ENCODE measurements around the gene SLU7. TPM values are rescaled to one million over a fixed set of nuclear protein-coding genes. Genes with fewer than 3 reads are reported as not detected.

Gene SLU7
- total RNA-seq, 2 experiments from 2014 or later: 32.2 to 46.2 TPM

- intact Hi-C loops (cut with micrococcal nuclease; ENCODE audit: unreplicated experiment): no loop called here
- no peaks in the 10 kb centered on the region for H3K79me2 ChIP-seq (ENCODE audit: insufficient read depth, low read depth, low read length)
- H3K36me3 ChIP-seq (ENCODE audit: insufficient read depth, low read length): no peaks in the 10 kb centered on the region
- POLR2A ChIA-PET: interaction anchor here (0.7 kb wide), 1 partner anchor 16 kb away, joined by 4 read pairs; no protein-coding TSS in a partner anchor
- H2AFZ ChIP-seq (ENCODE audit: low read length): no peak overlapping the region
- no peak overlapping the region for H3K4me2 ChIP-seq (ENCODE audit: low read length)
- H3K4me1 ChIP-seq (ENCODE audit: insufficient read depth, low read length, poor library complexity, severe bottlenecking): no peaks in the 10 kb centered on the region
- BruUV-seq (replicated peaks): no TSS peak
- no peak overlapping the region for H3K27ac ChIP-seq (ENCODE audit: low read depth, low read length, poor library complexity, severe bottlenecking)
- no peaks in the 10 kb centered on the region for H3K9me2 ChIP-seq (ENCODE audit: insufficient read depth, low read length)
- no peaks in the 10 kb centered on the region for H4K20me1 ChIP-seq (ENCODE audit: insufficient read depth, low read length)
- no peak overlapping the region for H3K4me3 ChIP-seq (ENCODE audit: low read depth, low read length, poor library complexity, severe bottlenecking)
- CTCF ChIA-PET (ENCODE audit: unreplicated experiment): no interaction called here
- H3K9me3 ChIP-seq (ENCODE audit: low read length): no peaks in the 10 kb centered on the region
- no peak for DNase-seq (ENCODE audit: low spot score)
- TF ChIP-seq CTCF (conservative IDR thresholded peaks at IDR 0.05; ENCODE audit: low read length) (no peak), EZH2phosphoT487 (IDR thresholded peaks at IDR 0.05; ENCODE audit: borderline replicate concordance, low read depth, low read length) (no peak)
Observed at GRCh38 chr5:160360310-160360709, 58.6 kb downstream of the SLU7 start.

- CTCF ChIA-PET (ENCODE audit: unreplicated experiment): no interaction called here
- intact Hi-C loops (cut with micrococcal nuclease; ENCODE audit: unreplicated experiment): no loop called here
- no peaks in the 10 kb centered on the region for H3K4me1 ChIP-seq (ENCODE audit: insufficient read depth, low read length, poor library complexity, severe bottlenecking)
Observed at GRCh38 chr5:160359816-160360215, 59.1 kb downstream of the SLU7 start.

More at GRCh38 chr5:160359816-160360215, 59.1 kb downstream of the SLU7 start:
- Histone ChIP-seq H3K9me2 (ENCODE audit: insufficient read depth, low read length) (no peaks in the 10 kb centered on the region), H2AFZ (ENCODE audit: low read length) (no peak overlapping the region), H3K4me2 (ENCODE audit: low read length) (no peak overlapping the region), H4K20me1 (ENCODE audit: insufficient read depth, low read length) (no peaks in the 10 kb centered on the region), H3K9me3 (ENCODE audit: low read length) (no peaks in the 10 kb centered on the region), H3K4me3 (ENCODE audit: low read depth, low read length, poor library complexity, severe bottlenecking) (no peak overlapping the region), H3K27ac (ENCODE audit: low read depth, low read length, poor library complexity, severe bottlenecking) (no peak overlapping the region), H3K36me3 (ENCODE audit: insufficient read depth, low read length) (no peaks in the 10 kb centered on the region), H3K79me2 (ENCODE audit: insufficient read depth, low read depth, low read length) (no peaks in the 10 kb centered on the region)
- no peak for DNase-seq (ENCODE audit: low spot score)
- no TSS peak for BruUV-seq (replicated peaks)
- POLR2A ChIA-PET: interaction anchor here (0.7 kb wide), 1 partner anchor 16 kb away, joined by 4 read pairs; no protein-coding TSS in a partner anchor
- TF ChIP-seq EZH2phosphoT487 (IDR thresholded peaks at IDR 0.05; ENCODE audit: borderline replicate concordance, low read depth, low read length) (no peak), CTCF (conservative IDR thresholded peaks at IDR 0.05; ENCODE audit: low read length) (no peak)

All from OCI-LY7 (cell line).